Measurements from ENCODE around the gene THBS3. TPM values are rescaled to one million over a fixed set of nuclear protein-coding genes. Genes with fewer than 3 reads are reported as not detected.
"Not testable (repeated sequence)": the region's sequence is repeated elsewhere in the genome, so short reads cannot be mapped to it uniquely, and the experiment has no call there.

Gene THBS3
- total RNA-seq, 2 experiments from 2014 or later: 25.5 to 26.1 TPM

DNA sequence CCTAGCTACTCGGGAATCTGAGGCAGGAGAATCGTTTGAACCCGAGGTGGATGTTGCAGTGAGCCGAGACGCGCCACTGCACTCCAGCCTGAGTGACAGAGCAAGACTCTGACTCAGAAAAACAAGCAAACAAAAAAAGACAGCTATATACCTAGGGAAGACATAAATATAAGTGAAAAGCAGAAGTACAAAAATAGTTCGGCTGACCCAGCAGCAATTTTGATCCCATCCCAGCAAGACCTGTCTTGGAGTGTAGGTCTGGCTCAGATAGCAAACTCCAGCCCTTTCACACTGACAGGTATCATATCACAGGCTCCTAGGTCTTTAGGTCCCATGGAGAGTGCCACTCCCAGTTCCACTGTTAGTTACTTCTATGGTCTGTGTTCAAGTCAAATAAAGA is 15.3 kb upstream of the THBS3 start:
- Mint-ChIP-seq H3K9me3 (no peaks in the 10 kb centered on the region), H3K36me3 (ENCODE audit: low read depth) (no peaks in the 10 kb centered on the region), H3K27ac (no peak overlapping the region), H3K4me1 (ENCODE audit: low read depth) (peaks cover 31% of the 10 kb centered on the region), H3K4me3 (no peak overlapping the region), H3K27me3 (no peaks in the 10 kb centered on the region)
- Histone ChIP-seq H3K9me3 (ENCODE audit: control insufficient read depth in 1 of 2, insufficient read depth in 1 of 2, low read length in 2 of 2) (no peaks in the 10 kb centered on the region), H3K27me3 (ENCODE audit: control insufficient read depth in 1 of 2, insufficient read depth in 2 of 2, low read length in 2 of 2) (no peaks in the 10 kb centered on the region), H3K4me1 (ENCODE audit: insufficient read depth, low read length) (peaks cover 36% of the 10 kb centered on the region), H3K27ac (ENCODE audit: low read depth in 1 of 2, low read length in 2 of 2) (no peak overlapping the region), H3K4me3 (ENCODE audit: low read length) (no peak overlapping the region), H3K36me3 (ENCODE audit: insufficient read depth, low read length) (peaks cover 4% of the 10 kb centered on the region)
- DNase-seq: no peak
- intact Hi-C loops (cut with DNase I, micrococcal nuclease): no loop called here
- no peak for ATAC-seq (ENCODE audit: poor library complexity)
- TF ChIP-seq, protein P1, sequence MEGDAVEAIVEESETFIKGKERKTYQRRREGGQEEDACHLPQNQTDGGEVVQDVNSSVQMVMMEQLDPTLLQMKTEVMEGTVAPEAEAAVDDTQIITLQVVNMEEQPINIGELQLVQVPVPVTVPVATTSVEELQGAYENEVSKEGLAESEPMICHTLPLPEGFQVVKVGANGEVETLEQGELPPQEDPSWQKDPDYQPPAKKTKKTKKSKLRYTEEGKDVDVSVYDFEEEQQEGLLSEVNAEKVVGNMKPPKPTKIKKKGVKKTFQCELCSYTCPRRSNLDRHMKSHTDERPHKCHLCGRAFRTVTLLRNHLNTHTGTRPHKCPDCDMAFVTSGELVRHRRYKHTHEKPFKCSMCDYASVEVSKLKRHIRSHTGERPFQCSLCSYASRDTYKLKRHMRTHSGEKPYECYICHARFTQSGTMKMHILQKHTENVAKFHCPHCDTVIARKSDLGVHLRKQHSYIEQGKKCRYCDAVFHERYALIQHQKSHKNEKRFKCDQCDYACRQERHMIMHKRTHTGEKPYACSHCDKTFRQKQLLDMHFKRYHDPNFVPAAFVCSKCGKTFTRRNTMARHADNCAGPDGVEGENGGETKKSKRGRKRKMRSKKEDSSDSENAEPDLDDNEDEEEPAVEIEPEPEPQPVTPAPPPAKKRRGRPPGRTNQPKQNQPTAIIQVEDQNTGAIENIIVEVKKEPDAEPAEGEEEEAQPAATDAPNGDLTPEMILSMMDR (IDR thresholded peaks at IDR 0.05): no peak
- POLR2A ChIA-PET: no interaction called here
- CTCF ChIA-PET: interaction anchor here (1.9 kb wide), 1 partner anchor 21 kb away, joined by 5 read pairs; no protein-coding TSS in a partner anchor

DNA sequence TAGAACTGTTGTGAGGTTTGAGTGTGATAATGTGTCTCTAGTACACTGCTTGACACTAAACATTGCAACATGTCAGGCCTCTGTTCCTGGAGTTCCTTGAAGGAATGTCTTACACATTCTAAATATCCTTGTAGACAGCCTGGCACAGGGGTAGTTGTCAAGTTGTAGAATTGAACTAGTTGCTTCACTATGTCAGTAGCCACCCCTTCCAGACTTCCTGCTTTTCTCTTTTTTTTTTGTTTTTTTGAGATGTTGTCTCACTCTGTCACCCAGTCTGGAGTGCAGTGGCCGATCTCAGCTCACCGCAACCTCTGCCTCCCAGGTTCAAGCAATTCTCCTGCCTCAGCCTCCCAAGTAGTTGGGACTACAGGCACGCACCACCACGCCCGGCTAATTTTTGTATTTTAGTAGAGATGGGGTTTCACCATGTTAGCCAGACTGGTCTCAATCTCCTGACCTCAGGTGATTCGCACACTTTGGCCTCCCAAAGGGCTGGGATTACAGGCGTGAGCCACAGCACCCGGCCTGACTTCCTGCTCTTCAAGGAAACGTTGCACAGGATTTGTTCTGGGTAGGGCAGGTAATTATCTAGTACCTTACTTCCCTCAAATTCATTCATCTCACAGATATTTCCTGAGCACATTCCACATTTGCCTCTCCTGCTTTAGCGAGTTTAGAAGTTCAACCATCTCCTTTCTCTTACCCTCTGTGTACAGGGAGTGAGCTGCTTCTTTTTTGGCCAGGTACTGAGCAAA is 12.7 kb upstream of the THBS3 start:
- not testable (repeated sequence) for H3K4me3 Mint-ChIP-seq

DNA sequence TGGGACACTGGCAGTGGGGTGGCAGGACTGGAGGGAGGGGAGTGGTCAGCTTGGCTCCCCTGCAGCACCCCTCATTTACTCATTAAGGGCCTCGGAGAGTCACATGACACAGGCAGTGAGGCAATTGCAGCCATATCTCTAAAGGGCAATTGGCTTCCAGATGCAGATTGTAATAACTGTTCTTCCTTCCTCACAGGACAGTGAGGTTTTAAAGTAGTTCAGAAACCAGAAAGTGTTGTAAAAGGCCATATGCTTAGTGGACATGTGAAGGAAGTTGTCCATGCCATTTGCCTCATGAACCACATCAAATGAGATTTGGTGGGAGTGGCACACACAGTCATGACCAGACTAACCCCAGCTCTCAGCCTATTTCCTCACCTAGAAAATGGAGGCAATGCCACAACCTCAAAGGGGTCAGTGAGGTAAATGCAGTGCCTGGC is 11.9 kb upstream of the THBS3 start:
- H3K4me3 ChIP-seq (ENCODE audit: low read length): no peak overlapping the region
- ATAC-seq (ENCODE audit: poor library complexity) (peak; percentile 26), DNase-seq (peak in 3 of 14 experiments; percentile 44 to 55 (median 53))
- POLR2A ChIA-PET: interaction anchor here (1.0 kb wide), 1 partner anchor 8 kb away, joined by 4 read pairs; no protein-coding TSS in a partner anchor
- H3K27ac ChIP-seq (ENCODE audit: low read depth in 1 of 2, low read length in 2 of 2): peak overlapping the region in 1 of 2 donors; percentile 15
- H3K36me3 Mint-ChIP-seq (ENCODE audit: low read depth): peaks cover 7% of the 10 kb centered on the region
- H3K4me1 ChIP-seq (ENCODE audit: insufficient read depth, low read length): peaks cover 23% of the 10 kb centered on the region
- TF ChIP-seq, protein P1 (IDR thresholded peaks at IDR 0.05): no peak
- peak overlapping the region; percentile 9 for H3K27ac Mint-ChIP-seq
- no peaks in the 10 kb centered on the region for H3K27me3 Mint-ChIP-seq
- no peak overlapping the region for H3K4me3 Mint-ChIP-seq
- H3K36me3 ChIP-seq (ENCODE audit: insufficient read depth, low read length): no peaks in the 10 kb centered on the region
- H3K4me1 Mint-ChIP-seq (ENCODE audit: low read depth): peaks cover 17% of the 10 kb centered on the region
- CTCF ChIA-PET: interaction anchor here (1.0 to 1.6 kb wide), 2 partner anchors 12 to 26 kb away, joined by 4 read pairs; no protein-coding TSS in a partner anchor
- H3K9me3 ChIP-seq (ENCODE audit: control insufficient read depth in 1 of 2, insufficient read depth in 1 of 2, low read length in 2 of 2): no peaks in the 10 kb centered on the region
- intact Hi-C loops (cut with DNase I, micrococcal nuclease): no loop called here
- H3K27me3 ChIP-seq (ENCODE audit: control insufficient read depth in 1 of 2, insufficient read depth in 2 of 2, low read length in 2 of 2): no peaks in the 10 kb centered on the region
- no peaks in the 10 kb centered on the region for H3K9me3 Mint-ChIP-seq

More for the DNA sequence above, 12.7 kb upstream of the THBS3 start:
- ATAC-seq (ENCODE audit: poor library complexity); DNase-seq; H3K27me3 ChIP-seq (ENCODE audit: control insufficient read depth in 1 of 2, insufficient read depth in 2 of 2, low read length in 2 of 2); H3K9me3 Mint-ChIP-seq; CTCF ChIA-PET; H3K9me3 ChIP-seq (ENCODE audit: control insufficient read depth in 1 of 2, insufficient read depth in 1 of 2, low read length in 2 of 2); H3K4me3 ChIP-seq (ENCODE audit: low read length); H3K36me3 Mint-ChIP-seq (ENCODE audit: low read depth); intact Hi-C loops (cut with DNase I, micrococcal nuclease); H3K36me3 ChIP-seq (ENCODE audit: insufficient read depth, low read length); H3K27ac Mint-ChIP-seq; POLR2A ChIA-PET; H3K27me3 Mint-ChIP-seq: not testable (repeated sequence)
- H3K4me1 Mint-ChIP-seq (ENCODE audit: low read depth): peaks cover 10% of the 10 kb centered on the region
- Histone ChIP-seq H3K27ac (ENCODE audit: low read depth in 1 of 2, low read length in 2 of 2) (peak overlapping the region in 1 of 2 donors; percentile 15), H3K4me1 (ENCODE audit: insufficient read depth, low read length) (peaks cover 17% of the 10 kb centered on the region)
